Stimulated activated CD4-positive, alpha-beta T cell treated with anti-CD3 and anti-CD28 coated beads, Interleukin-1b, Interleukin-23, amount 100 ng/mL, for 24 hours (primary cell): ENCODE results near the gene SMIM1.

Source experiments
- DNase-seq, 4 experiments: peaks; one replicate each; pipeline ENCODE4 v3.0.0-alpha.2; 2020; ENCODE audit warnings: low read depth in 4 of 4, low spot score in 1 of 4

SMIM1 gene

GRCh38 chr1:3775490-3776230, 3.1 kb downstream of the SMIM1 start:
- DNase-seq, result peak in 2 of 4 experiments; percentile 38 to 40

DNA sequence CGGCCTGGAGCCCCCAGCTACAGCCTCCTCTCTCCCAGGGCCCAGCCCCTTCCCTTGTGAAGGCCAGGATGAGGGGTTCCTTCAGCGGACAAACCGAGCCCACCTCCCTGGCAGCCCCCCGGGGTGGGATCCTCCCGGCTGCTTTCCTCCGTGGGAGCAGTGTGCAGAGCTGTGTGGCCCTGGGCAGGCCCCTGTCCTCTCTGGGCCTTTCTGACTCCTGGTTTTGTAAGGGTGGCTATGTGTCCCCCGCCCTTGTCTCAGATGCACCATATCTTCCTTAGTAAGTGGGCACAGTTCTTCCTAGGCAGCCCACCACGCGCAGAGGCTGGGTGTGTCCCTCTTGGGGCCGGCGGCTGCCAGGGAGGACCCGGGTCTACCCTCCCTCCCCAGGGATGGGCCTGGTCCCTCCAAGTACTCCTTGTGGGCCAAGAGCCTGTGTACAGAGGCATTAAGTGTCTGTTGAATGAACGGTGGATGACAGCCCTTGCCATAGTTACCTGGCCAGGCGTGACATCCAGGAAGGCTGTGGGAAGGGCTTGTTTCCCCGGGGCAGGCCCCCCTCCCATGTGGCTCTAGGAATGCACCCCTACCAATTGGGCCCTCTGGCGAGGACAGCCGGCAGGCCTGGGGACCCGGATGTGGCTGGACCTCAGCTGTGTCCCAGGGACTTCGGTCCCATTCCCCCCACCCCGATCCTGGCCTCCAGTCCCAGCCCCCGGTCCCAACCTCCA, 3.8 kb downstream of the SMIM1 start:
- DNase-seq, result no peak

DNA sequence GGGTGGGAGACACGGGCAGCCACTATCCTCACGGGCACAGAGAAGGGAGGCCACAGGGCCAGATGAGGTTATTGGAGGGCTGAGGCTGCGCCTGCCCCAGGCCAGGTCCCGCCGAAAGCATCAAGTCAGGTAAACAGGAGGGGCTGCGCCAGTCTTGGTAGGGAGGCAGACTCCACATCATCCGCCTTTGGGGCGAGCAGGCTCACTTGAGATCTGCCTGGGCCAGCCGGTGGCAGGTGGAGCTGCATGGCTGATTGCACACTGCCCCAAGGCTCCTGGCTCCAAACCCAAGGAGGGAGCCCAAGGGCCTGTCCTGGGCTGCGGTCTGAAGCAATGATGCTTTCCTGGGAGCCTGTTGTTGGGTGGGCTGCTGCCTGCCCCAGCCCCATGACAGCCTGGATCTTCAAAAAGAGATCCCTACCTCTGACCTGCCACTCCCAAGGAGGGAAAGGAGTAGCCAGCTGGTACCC, 4.6 kb downstream of the SMIM1 start:
- DNase-seq, result no peak

- no peak for DNase-seq
Measured at GRCh38 chr1:3777647-3778589, 5.4 kb downstream of the SMIM1 start.

DNA sequence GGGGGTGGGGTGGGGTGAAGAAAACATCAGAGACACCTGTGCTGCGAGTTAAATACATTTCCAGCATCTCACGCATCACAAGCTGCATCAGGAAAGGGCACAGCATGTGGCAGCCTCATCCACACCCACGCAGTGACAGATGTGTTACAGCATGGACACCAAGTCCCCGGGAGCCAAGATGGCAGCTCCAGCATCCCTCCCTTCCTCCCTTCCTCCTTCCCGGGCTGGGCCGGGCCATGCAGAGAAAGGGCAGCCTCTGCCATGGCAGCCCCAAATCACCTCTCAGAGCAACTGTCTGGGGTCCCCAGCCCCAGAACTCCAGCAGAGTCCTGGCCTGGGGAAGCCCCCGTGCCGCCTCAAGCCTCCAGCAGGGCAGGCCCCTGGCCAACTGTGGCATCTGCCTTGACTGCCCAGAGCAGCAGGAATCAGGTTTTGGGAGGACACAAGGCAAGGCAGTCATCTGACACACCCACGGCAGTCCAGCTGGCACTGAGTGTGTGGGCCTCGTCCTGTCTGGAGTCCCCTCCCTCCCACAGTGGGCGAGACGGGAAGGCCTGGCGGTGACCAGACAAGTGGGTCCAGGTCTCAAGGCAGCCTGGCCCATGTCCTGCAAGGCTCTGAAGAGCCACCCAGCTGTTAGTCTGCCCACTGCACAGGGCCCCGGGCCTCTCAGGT, 6.2 kb downstream of the SMIM1 start:
- no peak for DNase-seq

DNA sequence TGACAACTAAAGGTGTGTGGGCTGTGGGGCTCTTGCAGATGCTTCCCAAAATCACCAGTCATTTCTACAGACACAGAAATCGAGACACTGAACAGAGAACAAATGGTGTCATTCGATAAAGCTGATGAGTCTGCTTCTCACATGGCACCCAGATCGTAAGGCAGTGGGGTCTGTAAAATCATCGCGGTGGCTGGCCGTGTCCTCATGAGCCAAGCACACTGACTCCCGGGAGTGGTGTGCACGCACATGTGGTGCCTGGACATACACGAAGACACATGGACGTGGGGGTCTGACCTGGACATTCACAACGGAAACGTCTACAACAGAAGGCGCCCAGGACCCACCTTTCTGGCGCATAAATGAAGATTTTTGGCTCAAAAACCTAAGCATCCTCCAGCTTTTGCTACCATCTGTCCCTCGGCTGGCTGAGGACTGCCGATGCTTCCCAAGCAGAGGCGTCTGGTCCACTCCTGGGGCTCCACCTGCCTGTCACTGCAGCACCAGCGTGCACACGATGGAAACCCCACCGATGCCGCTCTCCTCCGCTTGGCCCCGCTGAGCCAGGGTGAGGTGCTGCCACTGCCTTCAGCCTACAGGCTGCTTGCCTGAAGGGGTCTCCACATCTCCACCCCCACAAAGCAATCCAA, 6.8 kb downstream of the SMIM1 start:
- DNase-seq, result no peak

DNA sequence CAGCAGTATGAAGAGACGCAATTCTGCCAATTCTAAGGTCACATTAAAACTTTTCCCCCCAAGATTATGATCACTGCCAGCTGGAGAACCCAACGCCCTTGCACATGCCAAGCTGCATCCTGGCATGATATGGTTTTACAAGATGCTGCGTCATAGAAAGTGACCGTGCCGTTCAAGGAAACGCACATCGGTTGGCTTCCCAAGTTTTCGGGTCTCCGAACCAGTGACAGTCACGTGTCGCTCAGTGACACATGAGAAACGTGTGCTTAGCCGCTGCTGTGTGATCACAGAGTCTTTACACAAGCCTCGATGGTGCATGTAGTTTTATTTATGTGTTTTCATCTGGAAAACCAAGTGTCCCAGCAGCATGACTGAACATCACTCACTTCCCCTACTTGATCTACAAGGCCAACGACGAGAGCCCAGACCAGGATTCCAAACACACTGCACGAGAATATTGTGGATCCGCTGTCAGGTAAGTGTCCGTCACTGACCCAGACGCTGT, 7.4 kb downstream of the SMIM1 start:
- DNase-seq, result no peak

GRCh38 chr1:3780901-3781300, 8.4 kb downstream of the SMIM1 start:
- DNase-seq, result no peak

DNA sequence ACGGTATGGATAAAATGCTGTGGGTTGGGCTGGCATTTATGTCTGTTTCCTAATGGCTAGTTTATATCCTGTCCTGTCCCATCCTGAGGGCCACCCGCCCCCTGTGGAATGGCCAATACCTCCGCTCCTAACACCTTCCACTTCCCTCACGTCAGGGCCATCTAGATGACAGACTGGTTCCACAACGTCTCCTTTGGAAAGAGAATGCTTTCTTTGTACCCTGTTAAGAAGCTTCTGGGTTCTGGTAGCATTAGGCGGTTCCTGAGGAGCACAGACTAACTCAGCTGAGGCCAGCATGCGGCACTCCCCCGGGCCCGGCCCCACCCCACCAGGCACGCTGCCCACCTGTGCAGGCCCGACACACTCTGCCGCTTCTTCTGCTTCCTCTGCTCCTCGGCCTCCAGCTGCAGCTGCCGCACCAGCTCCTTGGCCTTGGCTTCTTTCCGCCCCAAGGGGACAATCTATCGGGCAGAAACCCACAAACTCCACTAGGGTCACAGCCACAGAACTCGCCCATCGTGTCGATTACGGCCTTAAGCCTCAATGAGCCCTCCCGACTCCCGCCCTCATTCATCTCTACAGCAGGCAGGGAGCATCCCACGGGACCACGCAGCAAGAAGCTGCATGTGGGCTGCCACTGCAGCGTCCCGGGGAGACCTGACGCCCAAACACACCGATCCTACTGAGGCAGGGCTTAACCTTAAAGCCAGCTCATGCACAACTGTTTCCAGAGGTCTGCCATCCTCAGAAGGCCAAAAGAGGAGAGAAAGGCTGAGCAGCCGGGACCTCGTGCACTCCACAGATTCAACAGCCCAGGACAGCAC, 11.3 kb downstream of the SMIM1 start:
- no peak for DNase-seq

DNA sequence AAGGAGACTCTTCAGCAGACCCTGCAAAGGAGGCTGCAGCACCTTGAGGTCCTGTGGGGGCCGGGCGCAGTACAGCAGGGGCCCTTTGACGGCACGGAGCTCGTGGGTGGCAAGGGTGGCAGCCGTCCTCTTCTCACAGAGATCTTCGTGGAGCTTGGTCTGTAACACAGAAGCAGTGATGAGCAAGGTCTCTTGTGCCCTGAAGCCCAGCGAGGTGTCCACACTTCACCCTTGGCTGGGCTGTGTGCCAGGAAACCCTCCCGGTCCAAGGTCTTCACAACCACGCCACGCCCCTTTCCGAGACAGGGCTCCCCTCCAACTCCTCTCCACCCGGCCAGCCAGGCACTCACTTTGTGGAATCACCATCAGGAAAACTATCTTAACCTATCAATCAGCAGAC, 12.5 kb downstream of the SMIM1 start:
- DNase-seq, result no peak

DNA sequence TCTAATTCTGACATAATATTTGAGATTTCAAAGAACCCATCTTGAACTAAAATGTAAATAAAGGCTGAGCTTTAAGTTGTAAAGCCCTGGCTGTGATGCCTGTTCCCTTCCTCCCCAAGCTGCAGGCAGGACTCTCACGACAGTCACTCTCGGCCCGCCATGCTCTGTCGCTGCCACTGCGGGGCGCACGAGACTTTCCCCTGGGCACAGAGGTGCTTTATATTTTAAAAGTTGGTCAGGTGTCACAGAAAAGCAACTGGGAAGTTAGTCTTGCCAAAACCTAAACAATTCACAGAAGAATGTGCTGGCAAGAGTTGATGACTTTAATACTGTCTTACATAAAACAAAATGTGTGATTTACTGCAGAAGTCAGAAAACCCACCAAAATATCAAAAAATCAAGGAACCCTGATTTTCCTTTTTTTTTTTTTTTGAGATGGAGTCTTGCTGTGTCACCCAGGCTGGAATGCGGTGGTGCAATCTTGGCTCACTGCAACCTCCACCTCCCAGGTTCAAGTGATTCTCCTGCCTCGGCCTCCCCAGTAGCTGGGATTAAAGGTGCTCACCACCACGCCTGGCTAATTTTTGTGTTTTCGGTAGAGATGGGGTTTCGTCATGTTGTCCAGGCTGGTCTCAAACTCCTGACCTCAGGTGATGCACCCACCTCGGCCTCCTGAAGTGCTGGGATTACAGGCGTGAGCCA, 13.1 kb downstream of the SMIM1 start:
- DNase-seq, result no peak

GRCh38 chr1:3786468-3787348, 14.2 kb downstream of the SMIM1 start:
- DNase-seq, result no peak

DNA sequence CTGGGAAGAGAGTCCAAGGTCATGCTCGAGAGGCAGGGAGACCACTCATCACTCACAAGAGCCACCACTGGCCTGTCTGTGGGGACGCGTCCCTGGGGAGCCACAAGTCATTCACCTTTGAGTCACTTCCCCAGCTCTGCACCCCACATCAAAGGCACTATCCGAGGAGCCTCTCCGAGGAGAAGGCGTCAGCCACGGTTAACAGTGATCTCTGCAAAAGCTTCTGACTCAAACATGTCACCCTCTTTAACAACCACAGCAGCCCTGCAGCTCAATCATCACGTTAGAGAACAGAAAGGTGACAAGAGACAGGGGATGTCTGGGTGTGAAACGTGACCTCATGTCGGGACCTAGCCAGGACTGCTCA, 14.8 kb downstream of the SMIM1 start:
- DNase-seq, result peak in 1 of 4 experiments; percentile 34

GRCh38 chr1:3787745-3788605, 15.4 kb downstream of the SMIM1 start:
- DNase-seq, result no peak

GRCh38 chr1:3788756-3789420, 16.3 kb downstream of the SMIM1 start:
- no peak for DNase-seq
